Stimulated activated memory B cell treated with anti-CD40 and anti-IgM and Interleukin-4, amounts not matched to agents 10 μg/mL and 1 μg/mL and 100 μg/mL, for 72 hours (primary cell): Measurements from ENCODE around the gene FANCC.
"Not testable (repeated sequence)": the region's sequence is repeated elsewhere in the genome, so short reads cannot be mapped to it uniquely, and the experiment has no call there.

Experiments used
- ATAC-seq: fragments of 150-1000 bp; cut with Tn5 transposase; 2 replicates; pipeline ENCODE4 v1.10.0; 2021
- H3K27ac Mint-ChIP-seq: one replicate; pipeline ENCODE4 v1.8.0; 2022; ENCODE audit warnings: mild to moderate bottlenecking, mixed read lengths
- H3K27me3 Mint-ChIP-seq: one replicate; pipeline ENCODE4 v1.8.0; 2022; ENCODE audit warnings: mixed read lengths
- H3K36me3 Mint-ChIP-seq: one replicate; pipeline ENCODE4 v1.8.0; 2022; ENCODE audit warnings: mixed read lengths
- H3K4me1 Mint-ChIP-seq: one replicate; pipeline ENCODE4 v1.8.0; 2022; ENCODE audit warnings: mixed read lengths
- H3K4me3 Mint-ChIP-seq: one replicate; pipeline ENCODE4 v1.8.0; 2022; ENCODE audit warnings: mild to moderate bottlenecking, moderate library complexity, mixed read lengths
- H3K9me3 Mint-ChIP-seq: one replicate; pipeline ENCODE4 v1.8.0; 2022; ENCODE audit warnings: mixed read lengths

FANCC gene

GRCh38 chr9:95277509-95277908 is 40.0 kb downstream of the FANCC start:
- peaks cover 15% of the 10 kb centered on the region for H3K9me3 Mint-ChIP-seq
- peaks cover 21% of the 10 kb centered on the region for H3K36me3 Mint-ChIP-seq
- H3K27ac Mint-ChIP-seq, result no peak overlapping the region
- no peak for ATAC-seq
- H3K27me3 Mint-ChIP-seq, result no peaks in the 10 kb centered on the region
- no peak overlapping the region for H3K4me3 Mint-ChIP-seq
- peaks cover 13% of the 10 kb centered on the region for H3K4me1 Mint-ChIP-seq

GRCh38 chr9:95276395-95276954 is 41.0 kb downstream of the FANCC start:
- H3K4me1 Mint-ChIP-seq, result peaks cover 13% of the 10 kb centered on the region
- no peak for ATAC-seq
- H3K27ac Mint-ChIP-seq, result no peak overlapping the region
- no peak overlapping the region for H3K4me3 Mint-ChIP-seq
- H3K9me3 Mint-ChIP-seq, result peaks cover 12% of the 10 kb centered on the region
- no peaks in the 10 kb centered on the region for H3K27me3 Mint-ChIP-seq
- peaks cover 20% of the 10 kb centered on the region for H3K36me3 Mint-ChIP-seq

- not testable (repeated sequence) for H3K4me3 Mint-ChIP-seq, H3K9me3 Mint-ChIP-seq, H3K27ac Mint-ChIP-seq, ATAC-seq, H3K36me3 Mint-ChIP-seq, H3K27me3 Mint-ChIP-seq
- H3K4me1 Mint-ChIP-seq, result peaks cover 13% of the 10 kb centered on the region
These were observed 43.3 kb downstream of the FANCC start for GRCh38 chr9:95274160-95274559.

- no peak overlapping the region for H3K4me3 Mint-ChIP-seq
- no peaks in the 10 kb centered on the region for H3K9me3 Mint-ChIP-seq
- peak; percentile 61 for ATAC-seq
- H3K36me3 Mint-ChIP-seq, result peaks cover 6% of the 10 kb centered on the region
- H3K4me1 Mint-ChIP-seq, result peaks cover 18% of the 10 kb centered on the region
- no peaks in the 10 kb centered on the region for H3K27me3 Mint-ChIP-seq
- H3K27ac Mint-ChIP-seq, result no peak overlapping the region
These were observed 44.0 kb downstream of the FANCC start for GRCh38 chr9:95273369-95274022.

- Mint-ChIP-seq H3K4me3 (no peak overlapping the region), H3K36me3 (peaks cover 6% of the 10 kb centered on the region), H3K27ac (no peak overlapping the region), H3K4me1 (peaks cover 20% of the 10 kb centered on the region), H3K27me3 (no peaks in the 10 kb centered on the region), H3K9me3 (no peaks in the 10 kb centered on the region)
- ATAC-seq, result no peak
These were observed 44.7 kb downstream of the FANCC start for GRCh38 chr9:95272830-95273229.

- Mint-ChIP-seq H3K4me1 (peaks cover 33% of the 10 kb centered on the region), H3K27me3 (no peaks in the 10 kb centered on the region), H3K9me3 (no peaks in the 10 kb centered on the region), H3K36me3 (peaks cover 6% of the 10 kb centered on the region), H3K27ac (no peak overlapping the region), H3K4me3 (no peak overlapping the region)
- ATAC-seq, result no peak
These were observed 46.7 kb downstream of the FANCC start for GRCh38 chr9:95270790-95271189.

GRCh38 chr9:95269803-95270773 is 47.4 kb downstream of the FANCC start:
- not testable (repeated sequence) for H3K9me3 Mint-ChIP-seq

GRCh38 chr9:95268681-95269080 is 48.8 kb downstream of the FANCC start:
- H3K4me1 Mint-ChIP-seq, result peaks cover 29% of the 10 kb centered on the region
- no peaks in the 10 kb centered on the region for H3K27me3 Mint-ChIP-seq
- H3K36me3 Mint-ChIP-seq, result peaks cover 6% of the 10 kb centered on the region
- no peak overlapping the region for H3K27ac Mint-ChIP-seq
- ATAC-seq, result no peak
- no peak overlapping the region for H3K4me3 Mint-ChIP-seq
- H3K9me3 Mint-ChIP-seq, result no peaks in the 10 kb centered on the region

More at GRCh38 chr9:95269803-95270773, 47.4 kb downstream of the FANCC start:
- H3K4me3 Mint-ChIP-seq, H3K27me3 Mint-ChIP-seq, H3K27ac Mint-ChIP-seq, ATAC-seq, H3K36me3 Mint-ChIP-seq: not testable (repeated sequence)
- H3K4me1 Mint-ChIP-seq, result peaks cover 33% of the 10 kb centered on the region

GRCh38 chr9:95266649-95267048 is 50.9 kb downstream of the FANCC start:
- Mint-ChIP-seq H3K4me1 (peaks cover 20% of the 10 kb centered on the region), H3K27me3 (no peaks in the 10 kb centered on the region), H3K36me3 (peaks cover 6% of the 10 kb centered on the region), H3K4me3 (peak overlapping the region; percentile 77), H3K27ac (peak overlapping the region; percentile 35), H3K9me3 (no peaks in the 10 kb centered on the region)
- ATAC-seq, result peak; percentile 75

- no peaks in the 10 kb centered on the region for H3K27me3 Mint-ChIP-seq
- H3K27ac Mint-ChIP-seq, result no peak overlapping the region
- H3K4me3 Mint-ChIP-seq, result no peak overlapping the region
- peaks cover 20% of the 10 kb centered on the region for H3K4me1 Mint-ChIP-seq
- H3K9me3 Mint-ChIP-seq, result no peaks in the 10 kb centered on the region
- no peak for ATAC-seq
- H3K36me3 Mint-ChIP-seq, result peaks cover under 1% of the 10 kb centered on the region
These were observed 51.5 kb downstream of the FANCC start for GRCh38 chr9:95265960-95266359.

GRCh38 chr9:95264954-95265615 is 52.4 kb downstream of the FANCC start:
- H3K27ac Mint-ChIP-seq, result no peak overlapping the region
- ATAC-seq, result no peak
- peaks cover 20% of the 10 kb centered on the region for H3K4me1 Mint-ChIP-seq
- H3K9me3 Mint-ChIP-seq, result no peaks in the 10 kb centered on the region
- no peaks in the 10 kb centered on the region for H3K27me3 Mint-ChIP-seq
- H3K4me3 Mint-ChIP-seq, result no peak overlapping the region
- H3K36me3 Mint-ChIP-seq, result peaks cover 1% of the 10 kb centered on the region

GRCh38 chr9:95261890-95262289 is 55.6 kb downstream of the FANCC start:
- Mint-ChIP-seq H3K9me3 (no peaks in the 10 kb centered on the region), H3K4me3 (no peak overlapping the region), H3K4me1 (peaks cover 36% of the 10 kb centered on the region), H3K27ac (no peak overlapping the region), H3K27me3 (no peaks in the 10 kb centered on the region), H3K36me3 (peaks cover 19% of the 10 kb centered on the region)
- no peak for ATAC-seq

- peaks cover 10% of the 10 kb centered on the region for H3K4me1 Mint-ChIP-seq
- H3K36me3 Mint-ChIP-seq, result peaks cover 25% of the 10 kb centered on the region
- peaks cover under 1% of the 10 kb centered on the region for H3K9me3 Mint-ChIP-seq
- H3K27me3 Mint-ChIP-seq, result no peaks in the 10 kb centered on the region
- no peak overlapping the region for H3K4me3 Mint-ChIP-seq
- no peak for ATAC-seq
- no peak overlapping the region for H3K27ac Mint-ChIP-seq
These were observed 66.9 kb downstream of the FANCC start for GRCh38 chr9:95250462-95251221.

- Mint-ChIP-seq H3K27ac (no peak overlapping the region), H3K27me3 (no peaks in the 10 kb centered on the region), H3K36me3 (peaks cover 25% of the 10 kb centered on the region), H3K4me1 (peaks cover 10% of the 10 kb centered on the region), H3K9me3 (no peaks in the 10 kb centered on the region), H3K4me3 (no peak overlapping the region)
- no peak for ATAC-seq
These were observed 67.5 kb downstream of the FANCC start for GRCh38 chr9:95249986-95250385.
